ENCODE data around the gene NR4A1. TPM values are rescaled to one million over a fixed set of nuclear protein-coding genes. Genes with fewer than 3 reads are reported as not detected.

The NR4A1 gene
- total and polyA plus RNA-seq, 8 donors = 11.7 to 85.4 (median 30.0) TPM

DNA sequence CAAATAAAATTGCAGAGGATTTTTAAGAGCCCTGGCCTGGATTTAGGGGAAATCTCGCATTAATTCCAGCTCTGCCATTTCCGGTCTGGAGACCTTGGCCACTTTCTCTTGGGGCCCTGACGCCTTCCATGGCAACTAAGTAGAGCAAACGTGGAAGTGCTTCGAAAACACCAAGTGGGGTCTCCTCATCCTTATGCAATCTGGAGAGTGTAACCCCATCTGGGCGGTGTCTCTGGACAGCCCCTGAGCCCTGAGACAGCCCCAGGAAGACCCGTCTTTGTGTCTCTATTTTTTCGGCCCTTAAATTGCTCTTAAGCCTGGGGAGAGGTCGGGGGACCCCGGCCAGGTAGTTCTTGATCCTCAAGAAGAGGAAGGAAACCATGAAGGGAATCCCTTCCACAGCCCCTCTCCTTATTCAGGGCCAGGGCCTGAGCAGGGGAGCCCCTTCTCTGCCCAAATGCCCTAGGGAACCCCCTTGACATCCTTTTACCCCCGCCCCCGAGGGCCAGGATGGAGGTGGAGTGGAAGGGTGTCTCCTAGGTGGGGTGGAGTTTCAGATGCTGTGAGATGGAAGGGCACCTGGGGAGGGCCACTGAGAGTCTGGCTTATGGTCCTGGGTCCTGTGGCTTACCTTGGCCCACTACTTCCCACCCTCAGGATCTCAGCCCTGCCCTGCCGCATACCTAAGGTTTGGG is 17.6 kb upstream of the NR4A1 start:
- peaks cover 6 to 25% (median 8%) of the 10 kb centered on the region in 3 donors for H3K4me1 ChIP-seq
- H3K4me3 ChIP-seq = peak overlapping the region in 2 of 4 donors; percentile 28 to 41
- H3K27ac ChIP-seq = peak overlapping the region; percentile 82 to 94 (median 86)
- H3K9me3 ChIP-seq = no peaks in the 10 kb centered on the region
- no peaks in the 10 kb centered on the region for H3K36me3 ChIP-seq
- no peak for FAIRE-seq
- WGBS, 2 donors = 63 to 67% methylated on average over 13 of the region's 13 CpGs
- H3K27me3 ChIP-seq = no peaks in the 10 kb centered on the region
- TF ChIP-seq, protein P1, sequence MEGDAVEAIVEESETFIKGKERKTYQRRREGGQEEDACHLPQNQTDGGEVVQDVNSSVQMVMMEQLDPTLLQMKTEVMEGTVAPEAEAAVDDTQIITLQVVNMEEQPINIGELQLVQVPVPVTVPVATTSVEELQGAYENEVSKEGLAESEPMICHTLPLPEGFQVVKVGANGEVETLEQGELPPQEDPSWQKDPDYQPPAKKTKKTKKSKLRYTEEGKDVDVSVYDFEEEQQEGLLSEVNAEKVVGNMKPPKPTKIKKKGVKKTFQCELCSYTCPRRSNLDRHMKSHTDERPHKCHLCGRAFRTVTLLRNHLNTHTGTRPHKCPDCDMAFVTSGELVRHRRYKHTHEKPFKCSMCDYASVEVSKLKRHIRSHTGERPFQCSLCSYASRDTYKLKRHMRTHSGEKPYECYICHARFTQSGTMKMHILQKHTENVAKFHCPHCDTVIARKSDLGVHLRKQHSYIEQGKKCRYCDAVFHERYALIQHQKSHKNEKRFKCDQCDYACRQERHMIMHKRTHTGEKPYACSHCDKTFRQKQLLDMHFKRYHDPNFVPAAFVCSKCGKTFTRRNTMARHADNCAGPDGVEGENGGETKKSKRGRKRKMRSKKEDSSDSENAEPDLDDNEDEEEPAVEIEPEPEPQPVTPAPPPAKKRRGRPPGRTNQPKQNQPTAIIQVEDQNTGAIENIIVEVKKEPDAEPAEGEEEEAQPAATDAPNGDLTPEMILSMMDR (IDR thresholded peaks at IDR 0.05) = no peak
- peak in 2 of 6 donors; percentile 34 to 52 for DNase-seq
- intact Hi-C loops (cut with DNase I) = no loop called here
- no peak for ATAC-seq

DNA sequence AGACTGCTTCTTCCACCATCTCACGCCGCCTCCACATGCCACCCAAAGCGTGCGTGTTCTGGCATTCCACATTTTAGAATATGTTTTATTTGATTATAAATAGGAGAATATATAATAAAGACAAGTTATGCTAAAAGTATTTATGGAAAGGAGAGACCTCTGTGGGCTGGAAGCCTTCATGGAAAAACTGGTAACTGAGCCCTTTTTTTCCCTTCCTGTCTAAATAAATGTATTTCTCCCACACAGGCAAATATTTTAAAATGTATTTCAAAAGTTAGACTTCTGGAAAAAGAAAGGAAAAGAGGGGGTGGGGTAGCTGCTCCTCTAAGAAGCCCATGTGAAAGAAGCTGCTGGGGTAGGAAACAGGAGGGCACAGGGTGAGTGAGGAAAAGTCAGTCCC is 16.1 kb upstream of the NR4A1 start:
- DNase-seq = peak in 1 of 6 donors; percentile 11
- no peaks in the 10 kb centered on the region for H3K9me3 ChIP-seq
- no peak overlapping the region for H3K4me3 ChIP-seq
- ATAC-seq = no peak
- H3K27ac ChIP-seq = no peak overlapping the region
- TF ChIP-seq, protein P1 (IDR thresholded peaks at IDR 0.05) = no peak
- FAIRE-seq = no peak
- intact Hi-C loops (cut with DNase I) = no loop called here
- H3K4me1 ChIP-seq = peaks cover 6 to 26% (median 8%) of the 10 kb centered on the region in 3 donors
- no peaks in the 10 kb centered on the region for H3K27me3 ChIP-seq
- 91 to 95% methylated on average over 4 of the region's 4 CpGs for WGBS, 2 donors
- no peaks in the 10 kb centered on the region for H3K36me3 ChIP-seq

DNA sequence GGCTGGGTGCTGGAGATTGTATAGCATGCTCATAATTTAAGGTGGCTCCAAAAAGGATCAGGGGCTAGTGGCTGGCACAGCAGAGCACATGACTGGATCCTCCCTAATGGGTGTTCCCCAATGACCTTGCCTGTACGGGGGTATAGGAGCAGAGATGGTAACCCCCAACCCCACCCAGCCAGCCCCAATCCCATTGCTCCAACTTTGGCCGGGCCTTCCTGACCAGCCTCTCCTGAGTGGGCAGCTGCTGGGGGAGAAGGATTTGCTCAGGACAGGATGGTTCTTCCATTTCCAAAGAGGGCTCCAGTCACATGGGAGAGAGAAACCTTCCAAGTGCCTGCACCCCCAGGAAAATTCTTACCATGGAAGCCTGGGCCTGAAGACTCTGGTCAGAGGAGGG is 15.3 kb upstream of the NR4A1 start:
- FAIRE-seq = no peak
- H3K27me3 ChIP-seq = no peaks in the 10 kb centered on the region
- 75 to 76% methylated on average over 2 of the region's 2 CpGs for WGBS, 2 donors
- H3K27ac ChIP-seq = peak overlapping the region; percentile 79 to 90 (median 84)
- ATAC-seq = no peak
- DNase-seq = peak in 1 of 6 donors; percentile 55
- H3K36me3 ChIP-seq = no peaks in the 10 kb centered on the region
- no peaks in the 10 kb centered on the region for H3K9me3 ChIP-seq
- peaks cover 6 to 26% (median 8%) of the 10 kb centered on the region in 3 donors for H3K4me1 ChIP-seq
- intact Hi-C loops (cut with DNase I) = no loop called here
- no peak overlapping the region for H3K4me3 ChIP-seq
- TF ChIP-seq, protein P1 (IDR thresholded peaks at IDR 0.05) = no peak

DNA sequence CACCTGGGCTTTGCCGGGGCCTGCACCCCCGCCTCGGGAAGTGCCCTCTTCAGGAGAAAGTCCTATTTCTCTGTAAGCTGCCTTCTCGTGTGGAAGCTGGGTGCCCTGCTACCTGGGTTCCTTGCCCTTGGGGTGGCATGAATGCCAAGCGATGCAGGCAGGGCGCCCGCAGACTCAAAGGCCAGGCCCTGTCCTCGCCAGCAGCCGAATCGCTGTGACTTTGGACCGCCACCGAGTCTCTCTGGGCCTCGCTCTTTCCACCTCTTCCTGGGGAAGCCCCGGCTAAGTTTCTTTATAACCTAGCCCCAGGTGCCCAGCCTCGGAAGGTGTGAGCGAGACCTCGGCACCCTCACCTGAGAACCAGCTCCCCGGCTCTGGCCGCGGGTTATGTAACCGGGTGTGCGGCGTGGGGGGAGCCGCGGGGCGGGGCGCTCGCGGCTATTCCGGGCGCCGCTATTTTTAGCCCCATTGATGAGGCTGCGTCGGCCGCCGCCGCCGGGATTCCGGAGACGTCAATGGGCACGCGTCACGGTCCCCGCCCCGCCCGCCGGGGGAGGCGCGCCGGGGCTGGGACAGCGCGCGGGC is 14.6 kb upstream of the NR4A1 start:
- H3K4me3 ChIP-seq = peak overlapping the region in 2 of 4 donors; percentile 60 to 63
- WGBS, 2 donors = 3 to 4% methylated on average over 50 to 53 of the region's 53 CpGs
- intact Hi-C loops (cut with DNase I) = no loop called here
- H3K27ac ChIP-seq = peak overlapping the region; percentile 79 to 90 (median 84)
- H3K9me3 ChIP-seq = no peaks in the 10 kb centered on the region
- no peaks in the 10 kb centered on the region for H3K36me3 ChIP-seq
- peaks cover 8 to 26% (median 10%) of the 10 kb centered on the region in 3 donors for H3K4me1 ChIP-seq
- peak; percentile 66 to 72 (median 70) for ATAC-seq
- DNase-seq = peak; percentile 82 to 94 (median 91)
- TF ChIP-seq, protein P1 (IDR thresholded peaks at IDR 0.05) = no peak
- FAIRE-seq = no peak
- H3K27me3 ChIP-seq = no peaks in the 10 kb centered on the region
